WERI-Rb-1 (cell line): Measurements from ENCODE around the gene LRIG1.

ENCODE experiments used
- DNase-seq: peaks from one replicate; pipeline ENCODE4 v3.0.0-alpha.2; 2020
- H3K27ac ChIP-seq: fragments of 250-450 bp; sonication (Bioruptor Pico); 2 replicates; pipeline ENCODE4 v1.5.1; 2020; ENCODE audit warnings: mild to moderate bottlenecking, moderate library complexity
- H3K27me3 ChIP-seq: fragments of 250-450 bp; sonication (Bioruptor Pico); 2 replicates; pipeline ENCODE4 v1.5.1; 2021; ENCODE audit warnings: mild to moderate bottlenecking, low read depth, moderate library complexity; ENCODE audit not compliant: insufficient read depth, severe bottlenecking
- H3K36me3 ChIP-seq: fragments of 250-450 bp; sonication (Bioruptor Pico); 2 replicates; pipeline ENCODE4 v1.5.1; 2020; ENCODE audit warnings: mild to moderate bottlenecking, moderate library complexity
- H3K4me3 ChIP-seq: 2 replicates; pipeline ENCODE4 v1.5.1; 2011; ENCODE audit warnings: low read depth, mild to moderate bottlenecking, control low read depth, low read length
- H3K9me3 ChIP-seq: fragments of 250-450 bp; sonication (Bioruptor Pico); 2 replicates; pipeline ENCODE4 v1.5.1; 2021; ENCODE audit warnings: mild to moderate bottlenecking, moderate library complexity; ENCODE audit not compliant: severe bottlenecking
- TF ChIP-seq, protein P1 (sequence below): IDR thresholded peaks from 2 replicates; pipeline ENCODE4 v1.5.1; 2011; ENCODE audit warnings: low read depth, mild to moderate bottlenecking, control low read depth, inconsistent platforms, low read length

The LRIG1 gene

DNA sequence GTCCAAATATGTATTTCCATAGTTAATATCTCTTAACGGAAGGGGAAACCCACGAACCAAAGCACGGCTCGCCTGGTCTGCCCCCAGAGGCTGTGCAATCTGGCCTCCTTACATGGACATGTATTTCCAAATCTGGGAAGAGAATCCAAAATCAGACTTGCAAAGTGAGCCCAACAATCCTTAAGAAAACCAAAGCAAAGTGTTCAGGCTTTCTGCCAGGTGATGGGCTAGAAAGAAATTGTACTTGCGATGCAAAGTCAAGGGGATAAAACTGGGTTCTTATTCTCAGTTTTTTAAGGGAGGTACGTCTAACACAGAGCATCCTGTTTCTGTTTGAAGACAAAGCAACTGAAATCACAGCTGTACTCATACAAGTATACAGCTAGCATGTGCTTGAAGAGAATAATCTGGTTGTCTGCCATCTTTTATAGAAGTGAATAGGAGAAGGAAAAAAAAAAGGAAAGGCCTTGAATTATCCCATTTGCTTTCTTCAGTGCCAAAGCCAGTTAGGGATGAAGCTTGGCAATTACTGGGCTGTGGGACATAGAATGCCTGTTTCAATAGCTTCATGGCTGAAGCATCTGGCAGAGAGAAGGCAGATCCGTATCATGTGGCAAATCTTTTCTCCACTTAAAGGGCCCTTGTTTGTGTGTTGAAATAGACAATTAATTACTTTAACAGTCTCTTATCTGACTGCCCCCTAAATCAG lies 48.4 kb downstream of the LRIG1 start:
- DNase-seq = peak; percentile 51
- peak overlapping the region; percentile 83 for H3K27ac ChIP-seq
- no peaks in the 10 kb centered on the region for H3K36me3 ChIP-seq
- TF ChIP-seq, protein P1, sequence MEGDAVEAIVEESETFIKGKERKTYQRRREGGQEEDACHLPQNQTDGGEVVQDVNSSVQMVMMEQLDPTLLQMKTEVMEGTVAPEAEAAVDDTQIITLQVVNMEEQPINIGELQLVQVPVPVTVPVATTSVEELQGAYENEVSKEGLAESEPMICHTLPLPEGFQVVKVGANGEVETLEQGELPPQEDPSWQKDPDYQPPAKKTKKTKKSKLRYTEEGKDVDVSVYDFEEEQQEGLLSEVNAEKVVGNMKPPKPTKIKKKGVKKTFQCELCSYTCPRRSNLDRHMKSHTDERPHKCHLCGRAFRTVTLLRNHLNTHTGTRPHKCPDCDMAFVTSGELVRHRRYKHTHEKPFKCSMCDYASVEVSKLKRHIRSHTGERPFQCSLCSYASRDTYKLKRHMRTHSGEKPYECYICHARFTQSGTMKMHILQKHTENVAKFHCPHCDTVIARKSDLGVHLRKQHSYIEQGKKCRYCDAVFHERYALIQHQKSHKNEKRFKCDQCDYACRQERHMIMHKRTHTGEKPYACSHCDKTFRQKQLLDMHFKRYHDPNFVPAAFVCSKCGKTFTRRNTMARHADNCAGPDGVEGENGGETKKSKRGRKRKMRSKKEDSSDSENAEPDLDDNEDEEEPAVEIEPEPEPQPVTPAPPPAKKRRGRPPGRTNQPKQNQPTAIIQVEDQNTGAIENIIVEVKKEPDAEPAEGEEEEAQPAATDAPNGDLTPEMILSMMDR = no peak
- no peaks in the 10 kb centered on the region for H3K9me3 ChIP-seq
- H3K27me3 ChIP-seq = no peaks in the 10 kb centered on the region
- H3K4me3 ChIP-seq = no peak overlapping the region

DNA sequence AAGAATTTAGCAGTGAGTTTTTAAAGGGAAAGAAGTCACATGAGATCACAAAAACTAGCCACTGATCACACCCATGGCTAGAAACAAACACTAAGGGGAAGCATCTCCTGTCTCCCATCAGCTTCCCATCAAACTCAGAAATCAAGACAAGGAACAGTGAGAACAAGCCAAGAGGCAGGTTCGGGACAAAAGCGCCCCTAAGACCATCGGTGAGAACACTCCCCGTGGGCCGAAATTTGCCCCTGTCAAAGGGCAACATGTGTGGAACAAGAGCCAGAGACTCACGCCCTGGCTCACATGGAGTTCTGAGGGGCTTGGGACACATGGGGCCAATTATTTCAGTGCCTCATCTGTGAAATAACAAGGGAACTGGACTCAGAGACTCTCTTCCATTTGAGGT lies 49.1 kb downstream of the LRIG1 start:
- Histone ChIP-seq H3K36me3 (no peaks in the 10 kb centered on the region), H3K4me3 (no peak overlapping the region), H3K27ac (no peak overlapping the region; the same call in 1 of the 2 replicates), H3K9me3 (no peaks in the 10 kb centered on the region), H3K27me3 (no peaks in the 10 kb centered on the region)
- TF ChIP-seq, protein P1 = no peak
- DNase-seq = no peak

DNA sequence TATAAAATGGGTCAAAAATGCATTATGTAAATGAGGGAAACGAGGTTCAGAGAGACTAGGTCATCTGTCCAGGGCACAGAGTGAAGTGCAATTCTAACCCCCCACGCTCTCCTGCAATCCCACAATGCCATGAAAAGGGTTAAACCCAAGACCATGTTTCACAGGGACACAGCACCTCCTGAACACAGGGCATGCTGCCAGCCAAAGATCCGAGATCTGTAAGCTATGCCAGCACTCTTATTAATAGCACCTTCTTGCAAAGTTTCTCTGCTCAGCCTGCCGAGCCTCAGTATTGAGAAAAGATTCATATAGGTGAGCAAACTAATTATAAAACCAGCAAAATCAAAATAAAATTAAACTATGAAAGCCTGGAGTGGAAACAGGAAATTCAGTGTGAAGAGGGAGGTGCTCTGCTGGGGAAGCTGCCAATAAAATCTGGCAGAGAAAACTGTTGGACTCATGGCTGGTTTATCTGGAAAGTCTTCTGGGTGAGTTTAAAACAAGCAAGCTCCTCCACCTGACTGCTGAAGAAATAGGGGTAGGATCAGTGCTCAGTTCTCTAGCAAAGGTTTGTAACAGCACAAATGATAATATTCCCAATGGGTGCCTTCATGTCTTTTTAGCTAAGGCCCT lies 50.3 kb downstream of the LRIG1 start:
- TF ChIP-seq, protein P1 = no peak
- H3K36me3 ChIP-seq = no peaks in the 10 kb centered on the region
- no peak for DNase-seq
- H3K27ac ChIP-seq = no peak overlapping the region
- H3K4me3 ChIP-seq = no peak overlapping the region
- H3K9me3 ChIP-seq = no peaks in the 10 kb centered on the region
- H3K27me3 ChIP-seq = no peaks in the 10 kb centered on the region

DNA sequence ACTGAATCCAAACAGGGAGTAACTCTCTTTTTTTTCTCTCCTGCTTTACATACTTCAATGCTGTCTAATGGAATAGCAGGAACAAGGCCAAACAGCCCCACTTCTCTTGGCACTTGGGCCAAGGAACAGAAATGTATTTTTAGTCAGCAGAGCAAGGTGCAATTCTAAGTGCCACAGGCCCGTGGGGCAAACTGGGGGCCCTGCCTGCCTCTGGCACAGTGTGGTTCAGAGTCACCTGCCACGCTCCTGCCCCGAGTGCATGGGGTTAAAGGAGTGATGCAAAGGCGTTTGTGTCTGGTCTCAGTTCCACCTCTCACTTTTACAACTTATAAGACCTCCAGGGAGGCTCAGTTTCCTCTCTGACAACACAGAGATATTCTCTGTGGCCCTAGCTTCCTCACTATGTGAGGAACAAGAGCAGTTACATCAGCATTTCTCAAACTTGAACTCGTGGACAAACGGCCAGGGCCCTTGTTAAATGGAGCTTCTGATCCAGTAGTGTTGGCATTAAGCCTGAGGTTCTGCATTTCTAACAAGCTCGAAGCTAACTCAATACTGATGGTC lies 51.3 kb downstream of the LRIG1 start:
- H3K27me3 ChIP-seq = no peaks in the 10 kb centered on the region
- H3K9me3 ChIP-seq = no peaks in the 10 kb centered on the region
- no peak overlapping the region for H3K4me3 ChIP-seq
- no peak overlapping the region for H3K27ac ChIP-seq
- TF ChIP-seq, protein P1 = no peak
- no peak for DNase-seq
- H3K36me3 ChIP-seq = no peaks in the 10 kb centered on the region

DNA sequence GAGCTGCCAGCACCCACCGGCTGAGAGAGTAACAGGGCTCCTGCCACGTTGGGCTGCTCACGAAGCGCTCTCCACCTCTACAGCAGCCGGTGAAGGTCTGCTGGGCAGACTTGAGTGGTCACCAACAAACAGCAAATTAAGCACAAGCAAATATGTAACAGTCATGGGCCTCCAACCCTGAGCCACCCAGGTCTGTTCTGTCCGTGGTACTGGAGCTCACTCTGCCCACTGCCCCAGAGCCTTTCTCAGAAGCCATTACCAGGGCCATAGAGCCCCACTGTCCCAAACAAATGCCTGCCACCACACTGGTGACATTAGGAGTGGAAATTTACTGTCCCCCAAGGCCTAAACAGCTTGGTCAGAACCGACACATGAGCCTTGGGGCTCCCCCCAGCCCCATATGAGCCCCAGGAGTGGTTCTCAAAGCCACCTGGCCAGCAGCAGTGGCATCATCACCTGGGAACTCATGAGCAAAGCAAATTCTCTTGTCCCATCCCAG lies 56.6 kb downstream of the LRIG1 start:
- H3K9me3 ChIP-seq = no peaks in the 10 kb centered on the region
- TF ChIP-seq, protein P1 = no peak
- H3K4me3 ChIP-seq = no peak overlapping the region
- no peaks in the 10 kb centered on the region for H3K36me3 ChIP-seq
- no peak overlapping the region for H3K27ac ChIP-seq
- no peak for DNase-seq
- H3K27me3 ChIP-seq = no peaks in the 10 kb centered on the region
